SIG-M5 treated with dmso at 0.1 percent for 504 hours (cell line): ENCODE results near the gene RPL22.
A peak's percentile ranks its signal among the peaks of the same experiment; 100 is the strongest.

Experiments used
- DNase-seq: peaks from one replicate; lab custom pipeline; 2025; ENCODE audit not compliant: unreplicated experiment; lab: John Stamatoyannopoulos, UW

The RPL22 gene

DNA sequence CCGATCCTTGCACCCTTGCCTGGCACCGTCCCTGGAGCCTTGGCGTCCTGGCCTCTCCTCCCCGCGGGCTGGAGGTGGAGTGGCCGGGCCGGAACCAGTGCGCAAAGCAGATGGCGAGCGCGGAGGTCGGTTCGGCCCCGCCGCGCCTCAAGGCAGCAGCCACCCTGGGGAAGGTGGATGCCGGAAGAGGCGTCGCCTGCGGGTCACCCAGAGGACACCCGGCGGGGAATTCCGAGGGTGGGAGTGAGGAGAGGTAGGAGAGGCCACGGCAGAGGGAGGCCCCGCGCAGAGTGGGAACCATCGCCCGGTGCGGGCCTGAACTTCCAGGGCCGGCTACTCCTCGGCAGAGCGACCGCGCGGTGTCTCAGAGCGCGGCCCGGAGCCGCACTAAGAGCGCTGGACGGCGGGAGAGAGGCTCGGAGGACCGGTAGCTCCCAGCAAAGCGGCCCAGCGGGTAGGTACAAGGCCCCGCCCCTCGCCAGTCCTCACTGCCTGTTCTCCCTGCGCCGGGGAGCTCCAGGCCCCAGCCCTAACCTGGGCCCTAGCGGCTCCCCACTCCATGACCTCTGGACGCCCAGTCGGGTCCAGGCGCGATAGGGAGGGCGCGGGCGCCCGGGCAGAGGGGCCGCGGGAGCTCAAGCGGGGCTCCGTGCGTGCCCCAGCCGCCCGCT, 6.6 kb upstream of the RPL22 start, which contains the start of gene RNF207:
Gene RNF207, plus strand, starts transcription at position 271 of the 671 bp plus-strand sequence. CDS start 417 bp downstream, outside the sequence.
- peak; percentile 16 for DNase-seq

DNA sequence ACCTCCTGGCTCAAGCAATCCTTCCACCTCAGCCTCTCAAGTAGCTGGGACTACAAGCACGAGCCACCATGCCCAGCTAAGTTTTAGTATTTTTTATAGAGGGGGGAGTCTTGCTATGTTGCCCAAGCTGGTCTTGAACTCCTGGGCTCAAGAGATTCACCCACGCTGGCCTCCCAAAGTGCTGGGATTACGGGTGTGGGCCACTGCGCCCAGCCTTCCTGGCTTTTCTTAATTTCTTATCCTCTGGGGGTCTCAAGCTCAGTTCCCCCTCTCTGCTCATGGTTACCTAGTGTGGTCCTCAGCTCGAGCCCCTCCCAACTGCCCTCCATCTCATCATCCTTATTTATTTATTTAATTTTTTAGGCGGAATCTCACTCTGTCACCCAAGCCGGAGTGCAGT, 2.9 kb upstream of the RPL22 start:
- DNase-seq: no peak

GRCh38 chr1:6200188-6200809, 904 bp upstream of the RPL22 start:
- DNase-seq: no peak

DNA sequence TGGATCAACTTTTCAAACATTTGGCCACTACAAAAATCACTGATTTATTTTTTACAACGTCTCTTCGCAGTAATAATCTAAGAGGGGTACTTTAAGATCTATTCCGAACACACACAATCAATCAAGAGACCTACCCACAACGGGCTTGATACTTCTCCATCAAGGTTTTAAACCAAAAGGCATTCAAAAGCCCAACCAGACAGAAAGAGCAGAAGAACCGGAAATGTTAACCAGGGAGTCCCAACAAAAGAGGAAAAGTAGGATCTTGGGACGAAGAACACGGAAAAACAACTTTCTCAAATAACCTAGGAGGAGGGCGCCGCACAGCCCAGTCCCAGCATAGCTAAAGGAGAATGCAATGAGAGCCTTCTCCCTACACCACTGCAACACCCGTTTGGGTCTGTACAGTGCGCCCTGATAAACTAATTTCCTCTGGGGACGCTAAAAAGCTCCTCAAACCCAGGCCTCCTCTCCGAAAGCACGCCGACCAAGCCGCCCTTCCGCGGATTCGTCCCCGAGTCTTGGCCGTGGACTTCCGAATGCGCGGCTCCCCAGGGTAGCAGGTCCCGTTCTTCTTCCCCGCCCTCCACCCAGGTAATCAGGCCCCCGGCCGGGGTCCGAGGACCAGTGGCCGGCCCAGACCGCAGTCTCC, 623 bp downstream of the RPL22 start:
- no peak for DNase-seq

DNA sequence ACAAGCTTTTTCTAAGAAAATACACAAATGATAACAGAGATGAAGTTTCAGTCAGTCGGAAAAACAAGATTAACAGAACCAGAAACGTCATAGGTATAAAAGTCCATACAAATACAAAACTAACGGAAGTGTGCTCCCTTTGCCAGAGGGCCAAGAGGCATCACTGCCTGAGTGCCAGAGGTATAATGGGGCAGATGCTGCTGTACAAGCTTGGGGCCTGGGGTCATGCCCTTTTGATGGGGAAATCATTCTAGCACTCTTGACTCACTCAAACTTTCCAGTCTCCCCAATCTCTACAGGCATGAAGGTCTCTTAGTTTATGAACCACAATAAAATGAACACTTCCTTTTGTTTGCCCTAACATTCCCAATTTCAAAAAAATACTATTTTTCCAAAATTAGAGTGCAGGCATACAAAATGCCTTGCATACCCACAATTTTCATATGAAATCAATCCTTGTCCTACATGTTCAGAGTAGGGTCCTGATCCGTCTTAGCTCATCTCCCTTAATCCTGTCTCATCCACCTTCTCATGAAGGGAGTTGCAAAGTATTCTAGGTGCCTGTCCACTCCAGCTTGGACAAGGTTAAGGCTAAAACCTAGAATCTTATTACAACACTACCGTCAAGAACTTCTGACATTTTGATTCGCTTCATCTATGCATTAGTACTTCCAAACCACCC, 1.5 kb downstream of the RPL22 start:
- DNase-seq: peak; percentile 59

DNA sequence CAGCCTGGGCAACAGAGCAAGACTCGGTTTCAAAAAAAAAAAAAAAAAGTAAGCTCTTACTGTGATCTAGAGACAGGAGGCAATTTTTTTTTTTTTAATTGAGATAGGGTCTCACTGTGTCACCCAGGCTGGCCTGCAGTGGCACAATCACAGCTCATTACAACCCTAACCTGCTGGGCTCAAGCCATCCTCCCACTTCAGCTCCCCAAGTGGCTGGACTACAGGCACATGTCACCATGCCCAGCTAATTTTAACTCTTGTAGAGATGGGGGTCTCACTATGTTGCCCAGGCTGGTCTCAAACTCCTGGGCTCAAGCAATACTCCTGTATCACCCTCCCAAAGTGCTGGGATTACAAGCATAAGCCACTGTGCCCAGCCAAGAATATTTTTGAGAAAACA, 7.4 kb downstream of the RPL22 start:
- DNase-seq: no peak

DNA sequence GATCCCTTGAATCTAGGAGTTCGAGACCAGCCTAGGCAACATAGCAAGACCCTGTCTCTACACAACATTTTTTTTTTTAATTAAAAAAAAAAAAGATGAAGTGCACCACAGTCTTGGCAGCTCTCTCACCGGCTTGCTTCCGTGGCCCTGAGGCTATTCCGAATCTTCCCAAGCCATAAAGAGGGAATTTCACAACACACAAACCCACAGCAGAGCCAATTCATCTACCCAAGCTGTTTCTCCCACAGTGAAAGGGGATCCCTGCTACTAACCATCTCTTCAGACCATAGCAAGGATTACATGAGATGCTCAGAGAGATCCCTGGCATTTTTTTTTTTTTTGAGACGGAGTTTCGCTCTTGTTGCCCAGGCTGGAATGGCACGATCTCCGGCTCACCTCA, 10.9 kb downstream of the RPL22 start:
- DNase-seq: no peak

DNA sequence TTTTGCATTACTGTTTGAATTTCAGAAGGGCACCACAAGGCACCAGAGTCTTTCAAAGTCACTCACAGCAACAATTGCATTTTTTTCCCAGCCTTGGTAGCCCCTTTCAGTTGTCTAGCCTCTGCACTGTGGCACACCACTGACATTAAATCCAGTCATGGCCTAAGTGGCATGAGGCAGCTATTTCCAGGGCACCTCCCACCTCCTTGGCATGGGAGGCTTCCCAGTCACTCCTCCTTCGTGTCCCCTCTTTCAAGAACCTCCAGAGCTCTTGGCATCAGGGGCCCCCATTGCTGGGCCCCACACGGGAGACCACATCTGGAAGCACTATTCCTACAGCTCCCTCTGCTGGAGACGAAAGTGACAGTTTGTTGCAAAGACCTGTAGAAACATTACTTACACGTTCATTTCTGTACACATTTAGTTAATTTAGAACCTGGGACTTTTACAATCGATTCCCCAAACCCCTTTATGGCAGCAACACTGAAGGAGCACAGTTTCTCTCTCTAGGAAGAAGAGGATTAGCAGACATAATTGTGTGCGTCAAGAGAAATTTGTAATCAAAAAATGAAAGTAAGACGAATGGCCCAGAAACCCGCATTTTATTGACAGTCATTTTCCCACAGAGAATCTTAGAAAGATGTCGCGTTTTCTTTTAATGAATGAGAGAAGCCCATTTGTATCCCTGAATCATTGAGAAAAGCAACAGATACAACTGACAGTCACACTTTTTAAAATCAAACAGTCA, 13.6 kb downstream of the RPL22 start:
- peak; percentile 22 for DNase-seq

DNA sequence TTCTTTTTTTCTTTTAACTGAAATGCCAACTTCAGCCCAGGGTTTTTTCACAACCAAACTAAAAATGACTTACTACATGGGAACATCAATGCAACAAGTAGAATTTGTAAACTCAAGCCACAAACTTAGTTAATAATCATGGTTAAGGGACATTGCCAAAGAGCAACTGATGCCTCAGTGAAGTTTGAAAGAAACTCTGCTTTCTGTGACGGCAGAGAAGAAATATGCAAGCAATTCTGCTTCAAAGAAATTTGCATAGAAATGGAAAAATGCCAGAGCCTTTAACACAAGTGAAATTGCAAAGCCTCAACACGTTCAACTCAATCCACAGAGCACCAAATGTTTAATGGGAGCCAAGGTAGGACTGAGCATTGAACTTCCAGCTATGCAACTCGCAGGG, 14.2 kb downstream of the RPL22 start:
- no peak for DNase-seq

DNA sequence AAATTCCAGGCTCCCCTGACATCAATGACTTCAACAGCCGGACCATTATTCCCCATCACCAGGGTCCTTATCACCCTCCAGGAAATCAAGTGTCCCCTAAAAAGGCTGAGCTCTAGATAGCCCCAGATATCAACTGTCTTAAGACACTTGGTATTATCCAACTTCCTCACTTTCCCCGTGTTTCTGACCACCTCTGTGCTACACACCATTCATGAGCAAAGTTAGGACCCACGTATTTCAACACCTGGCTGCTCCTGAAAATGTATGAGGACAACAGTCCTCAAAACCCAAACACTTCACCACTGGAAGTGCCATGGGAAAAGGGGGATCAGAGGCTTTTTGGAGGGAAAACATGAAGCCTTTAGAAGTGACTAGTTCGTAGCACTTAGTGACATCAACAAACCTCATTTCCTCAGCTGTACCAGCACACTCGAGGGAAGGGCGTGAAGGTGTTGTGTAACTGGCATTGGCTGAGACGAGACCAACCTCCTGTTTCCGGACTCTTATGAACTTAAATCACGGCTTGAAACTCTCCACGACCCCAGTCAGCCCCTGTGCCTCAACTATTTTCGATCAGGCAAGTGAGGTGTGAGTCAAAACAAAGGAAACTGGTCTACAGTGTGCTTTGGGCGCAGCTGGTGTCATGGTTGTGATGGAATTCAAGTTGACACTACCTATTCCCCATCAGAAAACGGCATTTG, 15.2 kb downstream of the RPL22 start:
- DNase-seq: peak; percentile 23

DNA sequence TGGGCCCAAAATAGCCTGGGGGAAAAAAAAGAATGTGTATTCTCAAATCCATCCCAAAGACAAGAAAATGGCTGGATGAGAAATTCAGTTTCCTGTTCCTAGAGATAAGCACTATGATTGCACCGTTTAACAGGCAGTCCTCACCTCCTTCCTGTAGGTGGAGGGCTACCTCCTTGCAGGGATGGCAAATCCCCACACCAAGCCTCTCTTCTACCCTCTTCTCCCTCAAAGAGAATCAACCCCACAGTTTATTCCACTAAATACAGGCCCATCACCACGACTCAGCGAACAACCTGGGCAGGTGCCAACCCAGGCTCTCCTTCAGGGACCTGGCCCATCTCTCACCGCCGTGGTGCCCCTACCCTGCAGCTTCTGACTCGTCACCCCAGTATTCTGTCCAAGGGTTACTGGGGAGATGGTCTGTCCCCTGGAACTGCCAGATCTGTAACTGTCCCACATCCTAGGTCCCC, 15.8 kb downstream of the RPL22 start:
- DNase-seq: no peak

DNA sequence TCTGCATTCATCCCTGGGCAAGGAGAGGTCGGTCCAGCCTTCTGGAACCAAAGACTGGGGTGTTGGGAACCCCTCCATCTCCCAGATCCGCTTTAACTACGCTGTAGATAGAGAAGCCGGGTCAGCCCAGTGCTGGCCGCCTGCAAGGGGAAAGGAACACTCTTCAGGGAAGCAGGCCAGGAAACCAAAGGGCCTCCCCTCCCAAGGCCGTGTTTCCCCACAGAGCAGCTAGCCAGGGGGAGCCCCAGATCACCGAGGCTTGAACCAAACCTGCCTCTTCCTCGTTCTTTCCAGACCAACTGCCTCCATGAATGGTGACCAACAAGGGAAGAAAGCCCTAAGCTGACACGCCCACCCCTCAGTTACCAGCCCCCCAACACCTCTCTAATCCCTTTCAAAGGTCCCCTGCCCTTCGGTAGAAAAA, 18.0 kb downstream of the RPL22 start:
- DNase-seq: no peak

GRCh38 chr1:6180707-6181311, 18.6 kb downstream of the RPL22 start:
- DNase-seq: no peak

- no peak for DNase-seq
These were observed 19.1 kb downstream of the RPL22 start, which contains the start of gene CHD5 for GRCh38 chr1:6180268-6180706. CHD5 (minus strand) TSS chr1:6180321; CDS start chr1:6180023, 298 bp downstream.

GRCh38 chr1:6179564-6180175, 19.7 kb downstream of the RPL22 start:
- no peak for DNase-seq

DNA sequence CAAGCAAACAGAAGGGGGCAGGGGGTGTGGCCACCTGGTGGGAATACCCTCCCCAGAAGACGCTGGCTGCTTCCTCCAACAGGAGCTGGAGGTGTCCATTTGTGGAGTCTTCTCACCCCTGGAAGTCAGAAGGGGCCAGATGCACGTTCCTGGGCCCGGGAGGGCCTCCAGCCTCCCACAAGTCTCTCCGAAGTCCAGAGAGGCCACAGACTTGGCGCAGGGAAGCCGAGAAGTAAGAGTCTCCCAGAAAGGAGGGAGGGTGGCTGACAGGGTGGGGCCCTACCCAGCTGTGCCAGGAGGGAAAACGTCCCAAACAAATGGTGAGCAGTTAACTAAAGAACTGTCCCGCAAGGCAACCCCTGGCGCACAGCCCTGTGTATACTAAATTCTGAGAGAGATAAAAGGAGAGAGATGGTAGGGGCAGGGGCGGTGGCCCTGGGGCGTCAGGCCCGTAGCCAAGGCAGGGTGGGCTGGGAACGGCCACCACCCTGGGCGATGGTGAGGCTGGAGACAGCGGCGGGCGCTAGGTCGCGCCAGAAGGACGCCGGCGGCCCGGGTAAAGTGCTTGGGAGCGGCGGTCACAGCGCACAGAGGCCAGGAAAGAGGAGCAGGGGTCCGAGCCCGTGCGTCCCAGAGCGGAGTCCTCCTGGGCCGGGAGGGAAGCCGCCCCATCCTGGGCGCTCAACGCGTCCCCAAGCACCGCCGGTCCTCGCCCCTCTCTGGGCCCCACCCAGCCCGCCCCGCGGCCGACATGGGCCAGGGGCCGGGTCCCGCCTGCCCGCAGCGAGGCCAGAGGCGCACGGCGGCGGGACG, 20.4 kb downstream of the RPL22 start:
- no peak for DNase-seq

DNA sequence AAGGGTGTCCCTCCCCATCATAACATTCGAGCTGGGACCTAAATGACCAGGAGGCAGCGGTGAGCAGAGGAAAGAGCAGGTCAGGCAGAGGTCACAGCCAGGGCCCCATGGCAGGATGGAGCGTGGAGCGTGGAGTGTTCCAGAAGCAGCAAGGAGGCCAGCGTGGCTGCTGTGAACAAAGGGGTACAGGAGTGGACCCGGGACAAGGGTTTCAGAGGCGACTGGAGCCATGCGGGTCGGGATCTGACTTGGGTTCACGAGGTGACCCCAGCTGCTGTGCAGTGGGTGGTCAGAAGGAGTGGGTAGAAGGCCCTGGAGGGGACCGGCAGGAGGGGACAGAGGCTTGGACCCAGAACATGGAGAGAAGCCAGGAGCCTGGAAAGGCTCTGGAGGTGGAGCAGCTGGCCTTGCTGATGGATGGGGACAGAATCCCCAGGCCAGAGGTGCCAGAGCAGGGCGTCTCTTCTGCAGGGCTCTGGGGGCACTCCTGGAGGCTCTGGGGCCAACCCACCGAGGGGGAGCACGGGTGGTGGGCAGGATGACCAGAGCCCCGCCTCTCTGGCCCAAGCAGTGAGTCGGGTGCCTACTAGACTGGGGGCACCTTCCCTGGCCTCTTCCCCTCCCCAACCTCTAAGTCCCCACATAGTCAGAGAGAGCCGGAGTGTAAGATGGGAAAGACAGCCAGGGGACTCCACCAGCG, 21.6 kb downstream of the RPL22 start:
- DNase-seq: no peak

DNA sequence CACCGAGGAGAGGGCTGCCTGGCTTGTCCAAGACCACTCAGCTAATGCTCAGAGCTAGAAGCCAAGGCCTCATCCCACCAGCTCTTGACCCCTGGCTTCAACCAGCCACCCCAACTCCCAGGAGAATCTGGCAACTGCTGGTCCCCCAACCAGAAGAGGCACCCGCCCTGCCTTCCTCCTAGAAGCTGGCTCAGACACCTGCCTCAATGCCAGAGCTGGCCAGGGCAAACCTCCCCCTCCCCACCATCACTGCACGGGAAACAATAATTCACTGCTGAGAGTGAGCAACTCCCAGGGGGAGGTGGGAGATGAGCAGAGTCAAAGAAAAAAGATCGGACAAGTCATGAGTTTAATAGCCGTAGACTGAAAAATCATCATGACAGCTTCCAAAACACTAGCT, 22.6 kb downstream of the RPL22 start:
- DNase-seq: no peak
